ENCODE measurements around the gene TPRG1.

TPRG1 gene

GRCh38 chr3:189282189-189282588 is 110.4 kb downstream of the TPRG1 start:
- no peak for DNase-seq (ENCODE audit: low read depth)

DNA sequence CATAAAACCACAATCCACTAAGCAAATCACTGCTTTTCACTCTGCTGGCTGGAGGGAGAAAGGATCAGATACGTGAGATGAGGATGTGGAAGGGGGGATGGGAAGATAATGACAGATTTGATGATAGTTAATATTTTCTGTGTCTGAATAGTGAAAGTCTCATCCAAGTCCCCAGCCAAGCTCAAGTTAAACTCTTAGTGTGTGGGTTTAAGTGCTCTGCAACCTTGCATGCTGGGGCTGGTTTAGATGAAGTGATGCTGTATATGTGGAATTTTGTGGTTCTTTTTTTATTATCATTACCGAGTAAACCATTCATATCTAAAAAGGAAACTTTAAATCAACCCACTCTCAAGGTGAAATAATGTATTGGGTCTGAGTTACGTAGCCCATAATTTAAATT is 111.0 kb downstream of the TPRG1 start:
- no peak for DNase-seq (ENCODE audit: low read depth)

- no peak for DNase-seq (ENCODE audit: low read depth)
These were observed 114.4 kb downstream of the TPRG1 start for GRCh38 chr3:189286188-189286587.

GRCh38 chr3:189286916-189287315 is 115.1 kb downstream of the TPRG1 start:
- DNase-seq (ENCODE audit: low read depth), result no peak

DNA sequence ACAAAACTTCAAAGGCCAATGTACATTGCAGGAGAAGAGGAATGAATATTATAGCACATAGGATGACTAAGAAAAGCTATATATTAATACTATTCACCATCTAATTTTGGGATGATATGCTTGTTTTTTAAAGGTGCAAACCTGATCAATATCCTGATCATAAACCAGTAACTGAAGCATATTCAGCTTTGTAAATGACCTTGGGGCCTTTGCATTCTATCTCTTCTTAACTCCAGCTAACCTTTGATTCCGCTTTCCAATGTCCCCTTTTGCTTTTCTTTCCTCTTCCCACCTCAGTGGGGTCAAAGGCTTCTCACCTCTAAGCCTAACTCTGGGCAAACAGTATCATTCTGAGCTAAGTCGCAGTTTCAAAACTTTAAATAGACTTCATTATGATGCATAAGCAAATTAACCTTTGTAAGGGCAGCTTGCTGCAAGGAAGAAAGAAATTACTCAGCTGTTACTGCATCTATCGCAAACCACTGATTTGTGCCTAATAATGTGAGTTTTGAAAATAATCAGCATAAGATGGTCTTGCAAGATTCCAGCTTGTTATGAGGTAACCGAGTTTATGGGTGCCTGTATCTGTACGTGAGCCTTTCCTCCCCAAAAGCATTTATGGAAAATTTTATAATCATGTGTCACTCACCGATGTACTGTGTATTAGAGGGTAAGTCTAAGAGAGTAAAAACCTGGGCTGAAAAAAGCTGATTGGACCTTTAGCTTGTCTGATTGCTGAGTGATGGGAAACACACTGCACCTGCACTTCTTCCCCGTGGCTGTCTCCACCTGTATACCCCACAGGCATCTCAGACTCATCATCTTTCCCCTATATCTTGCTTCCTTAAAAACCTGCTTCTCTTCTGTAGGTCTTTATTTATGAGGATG is 116.8 kb downstream of the TPRG1 start:
- DNase-seq (ENCODE audit: low read depth), result no peak

DNA sequence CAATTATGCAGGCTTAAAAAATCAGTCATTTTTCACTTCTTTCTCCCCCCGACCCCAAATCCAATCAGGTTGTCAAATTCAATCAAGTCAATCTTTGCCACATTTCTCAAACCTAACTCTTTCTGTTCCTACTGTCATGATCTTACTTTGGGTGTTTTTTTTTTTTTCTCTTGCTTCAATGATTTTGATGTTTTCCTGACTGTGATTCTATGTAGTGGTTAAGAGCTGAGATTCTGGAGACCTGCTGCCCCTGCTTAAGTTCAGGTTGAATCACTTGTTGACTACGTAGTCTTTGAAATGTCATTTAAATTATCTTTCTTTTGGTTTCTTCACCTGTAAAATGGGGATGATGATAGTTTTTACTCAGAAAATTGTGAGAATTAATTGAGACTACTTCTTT is 117.5 kb downstream of the TPRG1 start:
- no peak for DNase-seq (ENCODE audit: low read depth)

- no peak for DNase-seq (ENCODE audit: low read depth)
These were observed 121.1 kb downstream of the TPRG1 start for GRCh38 chr3:189292667-189293484.

- no peak for DNase-seq (ENCODE audit: low read depth)
These were observed 122.9 kb downstream of the TPRG1 start for GRCh38 chr3:189294649-189295048.

- no peak for DNase-seq (ENCODE audit: low read depth)
These were observed 123.3 kb downstream of the TPRG1 start for GRCh38 chr3:189295089-189295488.

GRCh38 chr3:189297932-189298331 is 126.2 kb downstream of the TPRG1 start:
- DNase-seq (ENCODE audit: low read depth), result no peak

- no peak for DNase-seq (ENCODE audit: low read depth)
These were observed 127.0 kb downstream of the TPRG1 start for GRCh38 chr3:189298469-189299375.

GRCh38 chr3:189300345-189300744 is 128.6 kb downstream of the TPRG1 start:
- no peak for DNase-seq (ENCODE audit: low read depth)

- DNase-seq (ENCODE audit: low read depth), result no peak
These were observed 129.7 kb downstream of the TPRG1 start for GRCh38 chr3:189301479-189301878.

GRCh38 chr3:189303584-189303983 is 131.8 kb downstream of the TPRG1 start:
- no peak for DNase-seq (ENCODE audit: low read depth)

DNA sequence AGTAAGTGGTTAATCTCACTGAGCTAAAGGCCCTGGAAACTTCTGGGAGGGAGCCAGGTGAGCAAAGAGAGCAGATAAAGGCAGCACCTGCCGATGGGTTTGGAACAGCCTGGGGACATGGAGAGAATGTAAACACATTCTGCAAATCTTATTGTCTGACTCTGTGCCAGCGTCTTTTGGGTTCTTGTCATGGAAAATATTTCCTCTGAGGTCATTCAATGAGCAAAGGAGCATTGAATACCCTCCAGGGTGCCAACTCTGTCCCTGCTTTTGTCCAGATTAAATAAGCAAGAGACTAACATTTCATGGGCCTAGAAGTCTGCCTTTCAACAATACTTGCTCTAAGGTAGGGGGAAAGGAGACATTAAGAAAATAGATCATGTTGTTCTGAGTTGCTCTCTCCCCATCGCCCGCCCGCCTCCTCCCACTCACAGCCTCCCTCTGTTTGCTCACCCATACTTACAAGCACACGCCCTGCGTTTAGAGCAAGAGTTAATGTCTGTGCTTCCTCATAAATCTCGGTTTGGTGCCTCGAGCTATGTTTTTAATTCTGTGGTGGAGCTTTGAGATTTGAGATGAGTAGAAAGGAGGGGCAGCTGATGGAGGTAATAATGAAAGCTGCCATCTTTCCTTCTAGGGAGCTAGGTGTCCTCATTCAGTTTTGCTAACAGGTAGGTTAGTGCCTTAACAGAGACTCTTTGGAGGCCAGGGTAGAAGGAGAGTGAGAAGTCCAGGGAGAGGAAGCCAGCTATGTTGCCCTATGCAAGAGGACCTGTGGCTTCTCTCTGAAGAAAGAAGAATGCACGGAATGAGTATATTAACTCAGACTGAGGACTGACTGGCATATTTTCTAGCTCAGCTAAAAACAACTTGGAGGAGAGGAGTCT is 132.9 kb downstream of the TPRG1 start:
- no peak for DNase-seq (ENCODE audit: low read depth)

DNA sequence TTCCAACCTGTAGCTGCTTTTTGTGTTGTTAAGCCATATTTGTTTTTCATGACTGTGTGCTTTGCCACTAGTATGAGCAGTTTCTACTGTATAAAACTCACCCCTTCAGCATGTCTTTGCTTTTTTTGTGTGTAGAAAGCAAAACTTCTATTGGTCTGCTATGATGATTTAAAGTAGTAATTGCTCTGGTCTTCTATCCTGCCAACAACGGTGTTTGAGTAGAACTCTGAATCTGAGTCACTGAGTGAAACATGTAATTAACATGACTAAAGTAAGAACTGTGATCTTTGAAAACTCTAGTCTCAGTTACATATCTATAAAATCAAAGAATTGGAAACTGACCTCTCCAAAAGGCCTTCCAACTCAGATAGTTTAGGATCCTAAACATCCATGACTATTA is 133.6 kb downstream of the TPRG1 start:
- no peak for DNase-seq (ENCODE audit: low read depth)

GRCh38 chr3:189307963-189308362 is 136.2 kb downstream of the TPRG1 start:
- no peak for DNase-seq (ENCODE audit: low read depth)

DNA sequence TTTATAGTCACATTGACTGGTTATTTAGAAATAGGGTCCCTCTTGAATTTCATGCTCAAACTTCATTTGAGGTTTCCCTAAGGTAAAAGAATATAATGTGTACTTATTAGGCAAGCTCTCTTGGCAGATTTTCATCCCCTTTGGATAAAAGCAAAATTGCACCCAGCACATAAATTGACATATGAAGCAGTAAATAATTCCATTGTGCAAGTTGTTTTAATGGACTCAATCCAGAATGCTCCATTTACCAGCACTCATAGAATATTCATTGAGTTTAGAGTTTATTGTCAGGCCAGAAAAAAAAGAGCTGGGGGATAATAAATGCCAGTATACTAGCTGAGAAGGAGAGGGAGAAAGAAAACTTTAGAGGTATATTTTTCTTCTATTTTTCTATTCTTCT is 136.8 kb downstream of the TPRG1 start:
- no peak for DNase-seq (ENCODE audit: low read depth)

DNA sequence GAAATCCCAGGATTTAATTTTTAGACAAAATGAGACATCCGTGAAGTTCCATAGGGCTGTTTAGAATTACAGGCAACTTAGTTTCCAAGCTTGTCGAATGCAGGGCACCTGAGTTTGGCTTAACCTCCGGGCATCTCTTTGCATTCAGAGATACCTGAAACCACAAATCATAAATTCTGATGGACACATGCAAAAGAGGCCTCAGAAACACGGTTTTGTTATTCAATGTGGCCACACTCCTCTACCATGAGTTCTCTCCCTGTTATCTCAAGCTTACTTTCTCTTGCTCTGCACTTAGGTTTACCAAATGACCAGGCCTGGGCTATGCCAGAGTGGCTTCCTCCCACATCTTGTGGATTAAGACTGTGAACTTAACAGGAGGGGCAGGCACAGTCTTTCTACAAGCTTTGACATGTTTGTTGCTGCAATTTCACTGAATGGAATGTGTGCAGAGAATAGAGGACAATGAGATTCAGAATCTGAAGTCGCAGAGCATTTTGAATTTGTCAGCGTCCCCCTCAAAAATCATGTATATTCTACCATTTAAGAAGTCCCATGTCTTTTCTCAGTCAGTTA is 137.7 kb downstream of the TPRG1 start:
- no peak for DNase-seq (ENCODE audit: low read depth)

GRCh38 chr3:189311521-189311920 is 139.8 kb downstream of the TPRG1 start:
- DNase-seq (ENCODE audit: low read depth), result no peak

DNA sequence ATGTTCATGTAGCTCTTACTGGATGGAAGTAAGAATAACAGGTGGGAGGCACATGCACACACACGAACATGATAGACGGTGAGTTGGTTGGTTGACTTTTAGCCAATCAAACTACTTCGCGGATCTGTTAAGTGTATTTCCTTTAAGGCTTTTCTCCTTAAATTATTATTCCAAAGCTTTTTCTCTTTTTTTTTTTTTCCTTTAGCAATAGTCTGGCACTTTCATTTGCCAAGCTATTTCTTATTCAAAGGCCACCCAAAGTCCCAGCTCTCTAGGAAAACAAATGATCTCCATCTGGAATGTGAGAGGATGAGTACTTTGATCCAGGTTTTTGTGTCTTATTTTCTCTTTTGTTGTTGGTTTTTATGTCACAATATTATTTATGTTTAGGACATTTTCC is 141.1 kb downstream of the TPRG1 start:
- no peak for DNase-seq (ENCODE audit: low read depth)

Measured in activated T-helper 9 cell treated with anti-CD3 and anti-CD28 coated beads, Interleukin-2, amount 50 U/mL, for 16 hours (primary cell).